NCI-H2171 treated with DMSO at 0.1 percent for 48 hours (cell line): ENCODE data around the gene CCDC171.
"Not testable (repeated sequence)": the region's sequence is repeated elsewhere in the genome, so short reads cannot be mapped to it uniquely, and the experiment has no call there.

Source experiments
- DNase-seq: peaks from one replicate; lab custom pipeline; 2025; lab: John Stamatoyannopoulos, UW

The CCDC171 gene

GRCh38 chr9:15763371-15763770, 210.5 kb downstream of the CCDC171 start:
- no peak for DNase-seq

GRCh38 chr9:15764131-15764530, 211.3 kb downstream of the CCDC171 start:
- no peak for DNase-seq

DNA sequence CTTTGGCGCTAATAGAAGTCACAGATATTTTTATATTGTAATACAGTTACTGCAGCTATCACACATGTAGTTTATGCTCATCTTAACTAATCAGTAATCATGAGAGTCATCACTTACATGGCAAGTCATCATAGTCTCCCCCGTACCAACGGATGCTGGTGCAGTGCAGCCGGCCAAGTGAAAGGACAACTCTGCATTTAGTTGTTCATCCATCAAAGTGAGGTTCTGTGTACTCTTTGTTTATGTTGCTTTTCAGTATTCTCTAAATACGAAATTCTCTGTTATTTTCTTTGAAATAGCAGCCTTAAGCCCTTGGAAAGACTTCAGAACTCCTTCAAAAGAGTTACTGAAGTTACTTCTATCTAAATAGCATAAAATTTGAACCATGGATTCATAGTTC, 216.7 kb downstream of the CCDC171 start:
- DNase-seq, result no peak

DNA sequence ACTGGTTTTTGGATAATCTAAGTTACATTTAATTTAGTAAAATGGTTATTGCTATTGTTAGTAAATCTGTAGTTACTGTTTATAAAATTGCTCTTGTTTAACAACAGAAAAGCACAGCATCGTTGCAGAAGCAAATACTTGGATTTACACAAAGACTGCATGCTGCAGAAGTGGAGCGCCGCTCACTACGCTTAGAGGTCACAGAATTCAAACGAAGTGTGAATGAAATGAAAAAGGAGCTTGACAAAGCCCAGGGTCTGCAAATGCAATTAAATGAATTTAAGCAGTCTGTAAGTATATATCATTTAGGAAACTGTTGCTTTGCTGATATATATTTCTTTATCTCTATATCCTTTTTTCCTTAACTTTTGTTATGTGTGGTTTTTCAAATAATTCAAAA, 226.0 kb downstream of the CCDC171 start:
- DNase-seq, result no peak

DNA sequence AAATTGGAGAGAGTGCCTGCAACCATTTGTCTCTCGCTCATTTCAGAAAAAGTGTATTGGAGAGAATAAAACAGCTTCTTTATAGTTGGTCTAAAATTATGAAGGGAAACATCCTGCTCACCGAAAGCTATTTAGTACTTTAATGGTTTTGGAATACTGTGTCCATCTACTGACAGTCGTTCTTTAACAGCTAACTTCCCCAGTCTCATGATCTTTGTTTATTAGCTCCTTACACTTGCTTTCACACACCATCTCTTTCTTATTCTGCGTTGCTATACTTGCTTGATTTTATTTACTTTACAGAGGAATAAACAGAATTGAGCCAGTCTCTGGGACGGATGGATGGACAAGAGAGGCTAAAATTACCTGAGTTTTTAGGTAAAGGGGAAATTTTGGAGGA, 229.3 kb downstream of the CCDC171 start:
- DNase-seq, result peak; percentile 30

GRCh38 chr9:15785584-15785983, 232.7 kb downstream of the CCDC171 start:
- peak; percentile 50 for DNase-seq

- DNase-seq, result no peak
These were observed 233.8 kb downstream of the CCDC171 start for GRCh38 chr9:15786616-15787015.

DNA sequence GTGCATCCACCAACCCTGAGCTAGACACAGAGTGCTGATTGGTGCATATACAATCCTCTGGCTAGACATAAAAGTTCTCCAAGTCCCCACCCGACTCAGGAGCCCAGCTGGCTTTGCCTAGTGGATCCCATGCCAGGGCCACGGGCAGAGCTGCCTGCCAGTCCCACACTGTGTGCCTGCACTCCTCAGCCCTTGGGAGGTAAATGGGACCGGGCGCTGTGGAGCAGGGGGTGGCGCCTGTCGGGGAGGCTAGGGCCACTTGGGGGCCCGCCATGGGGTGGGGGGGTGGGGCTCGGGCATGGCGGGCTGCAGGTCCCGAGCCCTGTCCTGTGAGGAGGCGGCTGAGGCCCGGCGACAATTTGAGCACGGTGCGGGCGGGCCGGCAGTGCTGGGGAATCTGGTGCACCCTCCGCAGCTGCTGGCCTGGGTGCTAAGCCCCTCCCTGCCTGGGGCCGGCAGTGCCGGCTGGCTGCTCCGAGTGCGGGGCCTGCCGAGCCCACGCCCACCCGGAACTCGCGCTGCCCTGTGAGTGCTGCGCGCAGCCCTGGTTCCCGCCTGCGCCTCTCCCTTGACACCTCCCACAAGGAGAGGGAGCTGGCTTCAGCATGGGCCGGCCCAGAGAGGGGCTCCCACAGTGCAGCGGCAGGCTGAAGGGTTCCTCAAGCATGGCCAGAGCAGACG, 257.5 kb downstream of the CCDC171 start:
- DNase-seq, result not testable (repeated sequence)

- DNase-seq, result peak; percentile 0
These were observed 260.2 kb downstream of the CCDC171 start for GRCh38 chr9:15813076-15813475.

DNA sequence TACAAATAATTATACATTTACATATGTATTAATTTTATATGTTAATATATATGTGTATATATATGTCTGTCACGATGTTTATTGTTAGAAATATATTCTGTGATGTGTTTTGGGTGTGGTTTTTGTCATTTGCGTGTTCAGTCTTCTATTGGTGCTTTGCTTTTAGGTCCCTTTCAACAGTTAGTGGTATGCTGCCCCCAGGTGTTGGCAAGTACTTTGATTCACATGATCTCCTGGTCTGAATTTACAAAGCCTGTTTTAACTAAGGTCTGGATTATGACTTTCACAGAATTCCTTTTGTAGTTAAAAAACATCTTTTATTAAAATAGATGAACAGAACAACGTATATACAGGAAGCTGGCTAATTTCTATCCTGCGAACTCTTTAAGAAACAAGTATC, 271.5 kb downstream of the CCDC171 start:
- DNase-seq, result peak; percentile 28

GRCh38 chr9:15831384-15831783, 278.5 kb downstream of the CCDC171 start:
- DNase-seq, result no peak

DNA sequence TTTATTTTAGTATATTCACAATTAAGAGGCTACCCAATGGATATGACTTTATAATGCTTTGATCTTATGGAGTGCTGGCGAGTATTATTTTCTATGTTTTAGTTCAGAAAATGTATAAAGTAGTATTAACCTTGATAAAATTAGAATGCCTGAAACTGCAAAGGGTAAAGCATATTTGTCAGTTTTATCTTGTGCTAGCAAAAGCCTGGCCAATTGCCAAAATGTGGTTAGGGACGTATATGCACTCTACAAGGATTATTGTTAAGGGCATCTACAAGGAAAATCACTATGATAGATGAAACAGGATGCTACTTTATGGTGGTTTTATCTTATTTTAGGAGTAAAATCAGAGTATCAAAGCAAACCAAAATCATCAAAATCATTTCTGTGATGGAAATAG, 281.7 kb downstream of the CCDC171 start:
- peak; percentile 4 for DNase-seq

GRCh38 chr9:15837079-15837679, 284.3 kb downstream of the CCDC171 start:
- DNase-seq, result peak; percentile 48

DNA sequence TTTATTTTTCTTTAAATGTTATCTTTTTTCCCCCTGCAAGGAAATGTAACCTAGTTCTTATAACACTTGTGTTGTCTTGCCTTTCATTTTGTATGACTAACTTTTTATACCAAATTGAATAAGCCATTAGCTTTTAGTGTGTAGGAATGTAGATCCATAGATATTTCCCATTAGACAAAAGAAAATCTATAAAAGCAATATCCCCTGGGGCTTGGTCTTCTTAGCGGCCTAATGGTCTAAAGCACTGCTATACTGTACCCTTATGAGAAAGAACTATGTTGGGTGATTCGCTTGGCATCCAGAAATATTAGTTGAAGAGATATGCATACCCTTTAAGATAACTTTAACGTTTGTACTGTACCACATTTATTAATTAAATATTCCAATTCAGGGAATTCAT, 289.2 kb downstream of the CCDC171 start:
- DNase-seq, result no peak

DNA sequence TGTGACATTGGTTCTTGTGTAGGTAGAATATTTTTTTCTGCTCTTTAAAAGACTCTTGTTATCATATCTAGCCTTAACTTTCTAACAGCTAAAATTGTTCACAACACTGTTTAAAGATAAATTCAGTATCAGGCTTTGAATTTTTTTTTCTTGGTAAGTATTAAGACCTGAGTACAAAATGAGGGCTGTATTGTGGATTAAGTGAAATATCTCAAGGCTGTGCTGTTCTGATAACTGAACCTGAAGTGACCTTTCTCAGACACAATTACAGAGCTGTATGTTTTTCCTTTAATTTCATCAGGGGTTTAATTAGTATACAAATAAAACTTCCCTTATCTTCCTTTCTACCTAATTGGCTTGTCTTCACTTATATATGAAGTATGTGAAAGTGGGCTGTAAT, 290.5 kb downstream of the CCDC171 start:
- DNase-seq, result no peak

DNA sequence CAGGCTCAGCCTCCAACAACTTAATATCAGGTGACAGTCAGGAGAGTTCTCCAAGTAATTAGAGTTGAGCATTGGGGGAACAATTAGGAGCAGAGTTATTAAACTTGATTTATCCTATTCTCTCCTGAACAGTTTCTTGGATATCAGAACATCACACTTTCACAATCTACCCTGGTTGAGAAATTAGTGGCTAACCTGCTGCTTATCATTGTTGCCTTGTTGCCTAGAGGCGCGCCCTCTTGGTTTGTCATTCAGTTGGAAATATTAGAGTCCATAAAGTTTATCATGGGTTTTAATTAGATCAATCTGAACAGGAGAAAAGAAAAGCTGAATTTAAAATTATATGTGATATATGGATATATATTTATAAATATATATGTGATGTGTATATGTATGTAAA, 291.1 kb downstream of the CCDC171 start:
- no peak for DNase-seq

DNA sequence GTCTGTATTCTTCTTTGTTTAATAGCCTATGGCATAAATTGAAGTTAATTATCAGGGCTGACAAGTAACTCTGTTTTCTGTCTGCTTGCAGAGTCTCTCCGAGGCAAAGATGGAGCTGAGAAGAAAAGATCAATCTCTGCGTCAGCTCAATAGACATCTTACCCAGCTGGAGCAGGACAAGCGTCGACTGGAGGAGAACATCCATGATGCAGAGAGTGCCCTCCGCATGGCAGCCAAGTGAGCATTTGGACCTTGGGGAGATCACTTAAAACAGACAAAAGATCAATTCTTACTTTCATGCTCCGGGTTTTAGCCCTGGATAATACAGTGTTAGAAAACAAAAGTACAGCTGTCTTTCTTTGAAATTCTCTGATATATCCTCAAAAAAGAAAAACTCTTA, 293.8 kb downstream of the CCDC171 start:
- no peak for DNase-seq

DNA sequence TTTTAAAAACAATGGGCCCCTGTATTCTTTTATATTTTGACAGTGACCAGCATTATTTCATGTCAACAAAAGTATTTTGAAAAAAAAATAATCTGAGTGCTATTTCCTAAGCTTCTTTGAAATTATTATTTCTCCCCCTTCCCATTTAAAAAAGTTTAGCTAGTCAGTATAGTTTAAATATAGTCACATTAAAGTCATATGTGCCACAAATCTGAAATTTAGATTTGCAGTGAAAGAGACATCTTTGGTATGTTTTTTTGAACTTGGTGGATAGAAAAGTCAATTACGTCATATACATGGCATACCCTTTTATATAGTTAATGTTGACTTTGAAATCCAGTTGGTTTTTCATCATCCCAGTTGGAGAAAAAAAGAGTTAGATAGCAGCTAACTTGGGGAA, 297.0 kb downstream of the CCDC171 start:
- no peak for DNase-seq

- no peak for DNase-seq
These were observed 298.9 kb downstream of the CCDC171 start for GRCh38 chr9:15851766-15852165.

DNA sequence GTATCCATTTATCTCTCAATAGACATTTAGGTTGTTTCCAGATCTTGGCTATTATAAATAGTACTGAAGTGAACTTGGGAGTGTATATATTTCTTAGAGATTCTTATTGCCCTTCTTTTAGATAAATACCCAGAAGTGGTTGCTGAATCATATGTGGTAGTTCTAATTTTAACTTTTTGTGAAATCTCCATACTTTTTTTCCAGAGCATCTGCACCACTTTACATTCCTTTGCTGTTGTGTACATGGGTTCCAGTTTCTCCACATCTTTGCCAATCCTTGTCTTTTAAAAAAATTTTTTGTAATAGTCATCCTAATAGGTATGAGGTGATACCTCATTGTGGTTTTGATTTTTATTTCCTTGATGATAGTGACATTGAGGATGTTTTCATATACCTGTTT, 303.7 kb downstream of the CCDC171 start:
- DNase-seq, result no peak

DNA sequence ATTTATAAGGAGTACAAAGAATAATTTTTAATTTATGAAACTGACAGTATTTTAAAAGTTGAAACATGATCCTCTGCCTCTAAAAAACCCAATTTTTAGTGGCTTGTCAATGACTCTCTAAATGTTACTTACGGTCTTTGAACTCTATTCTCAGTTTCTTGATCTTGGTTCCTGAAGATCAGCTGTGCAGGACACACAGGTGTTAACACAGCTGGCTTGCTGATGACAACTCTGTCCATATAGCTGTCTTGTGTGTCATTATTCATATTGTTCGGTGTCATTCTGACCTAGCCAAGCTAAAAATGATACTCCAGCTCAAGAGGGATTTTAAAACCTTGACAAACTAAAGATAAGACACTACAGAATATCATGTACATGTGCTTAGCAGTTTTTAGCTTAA, 314.5 kb downstream of the CCDC171 start:
- DNase-seq, result peak; percentile 16

DNA sequence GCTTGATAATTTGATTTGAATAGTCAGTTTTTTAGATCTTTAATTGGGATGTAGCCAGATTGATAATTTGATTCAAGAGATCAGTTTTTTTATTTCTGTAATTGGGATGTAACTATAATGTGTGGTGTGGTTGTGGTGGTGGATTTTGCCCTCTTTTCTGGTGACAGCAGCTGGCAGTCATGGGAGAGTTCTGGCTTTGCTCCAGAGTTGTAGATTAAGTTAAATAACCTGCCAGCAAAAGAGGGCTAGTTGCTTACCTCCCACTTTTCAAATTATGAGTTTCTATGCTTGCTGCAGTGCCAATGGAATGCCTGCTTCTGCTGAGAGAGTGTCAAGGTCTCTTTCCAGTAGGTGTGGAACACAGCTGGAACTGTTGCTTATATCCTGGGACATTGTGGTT, 315.1 kb downstream of the CCDC171 start:
- peak; percentile 5 for DNase-seq

GRCh38 chr9:15873573-15874177, 320.8 kb downstream of the CCDC171 start:
- peak; percentile 40 for DNase-seq

DNA sequence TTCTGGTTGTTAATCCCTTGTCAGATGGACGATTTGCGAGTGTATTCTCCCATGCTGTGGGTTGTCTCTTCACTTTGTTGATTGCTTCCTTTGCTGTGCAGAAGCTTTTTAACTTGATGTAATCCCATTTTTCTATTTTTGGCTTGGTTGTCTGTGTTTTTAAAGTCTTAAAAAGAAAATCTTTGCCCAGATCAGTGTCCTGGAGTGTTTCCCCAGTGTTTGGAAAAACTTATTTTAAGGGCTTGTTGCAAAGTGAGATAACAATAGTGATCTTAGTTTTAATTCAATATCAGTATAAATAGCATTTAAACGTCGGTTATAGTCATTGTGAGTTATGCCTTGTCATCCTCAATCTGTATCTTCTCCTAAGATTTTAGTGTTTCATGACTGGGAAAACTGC, 329.5 kb downstream of the CCDC171 start:
- no peak for DNase-seq
